GM21786 (cell line): Measurements from ENCODE around the gene DNAAF9.
"Not testable (repeated sequence)": the region's sequence is repeated elsewhere in the genome, so short reads cannot be mapped to it uniquely, and the experiment has no call there.

Source experiments
- ATAC-seq: cut with Tn5 transposase; IDR thresholded peaks from one replicate; pipeline ENCODE4 v1.9.1; 2021; ENCODE audit not compliant: unreplicated experiment

Gene DNAAF9

GRCh38 chr20:3407040-3407770 is at the start of gene DNAAF9:
DNAAF9 (minus strand) TSS chr20:3407669; CDS start chr20:3407557, 112 bp downstream.
- no peak for ATAC-seq

- no peak for ATAC-seq
These were observed 49.2 kb upstream of the DNAAF9 start for GRCh38 chr20:3456648-3457047.

GRCh38 chr20:3454831-3455230 is 47.4 kb upstream of the DNAAF9 start:
- ATAC-seq, result no peak

GRCh38 chr20:3452690-3453089 is 45.2 kb upstream of the DNAAF9 start:
- peak; percentile 76 for ATAC-seq

- no peak for ATAC-seq
These were observed 44.7 kb upstream of the DNAAF9 start for GRCh38 chr20:3452136-3452535.

GRCh38 chr20:3449319-3449718 is 41.9 kb upstream of the DNAAF9 start:
- no peak for ATAC-seq

GRCh38 chr20:3447321-3447720 is 39.9 kb upstream of the DNAAF9 start:
- ATAC-seq, result no peak

GRCh38 chr20:3446779-3447178 is 39.3 kb upstream of the DNAAF9 start:
- ATAC-seq, result no peak

GRCh38 chr20:3436864-3437574 is 29.6 kb upstream of the DNAAF9 start:
- no peak for ATAC-seq

GRCh38 chr20:3434232-3434631 is 26.8 kb upstream of the DNAAF9 start:
- ATAC-seq, result no peak

- ATAC-seq, result no peak
These were observed 26.3 kb upstream of the DNAAF9 start for GRCh38 chr20:3433744-3434143.

- ATAC-seq, result no peak
These were observed 25.4 kb upstream of the DNAAF9 start for GRCh38 chr20:3432844-3433243.

GRCh38 chr20:3431109-3431508 is 23.6 kb upstream of the DNAAF9 start:
- ATAC-seq, result no peak

GRCh38 chr20:3430376-3431069 is 23.1 kb upstream of the DNAAF9 start:
- peak; percentile 81 for ATAC-seq

- not testable (repeated sequence) for ATAC-seq
These were observed 19.3 kb upstream of the DNAAF9 start for GRCh38 chr20:3426766-3427165.

- no peak for ATAC-seq
These were observed 15.7 kb upstream of the DNAAF9 start for GRCh38 chr20:3423126-3423525.

- ATAC-seq, result no peak
These were observed 14.5 kb upstream of the DNAAF9 start for GRCh38 chr20:3421985-3422384.

GRCh38 chr20:3420211-3420707 is 12.8 kb upstream of the DNAAF9 start:
- ATAC-seq, result peak; percentile 98

GRCh38 chr20:3418161-3418560 is 10.7 kb upstream of the DNAAF9 start:
- ATAC-seq, result not testable (repeated sequence)

GRCh38 chr20:3414122-3414521 is 6.7 kb upstream of the DNAAF9 start:
- ATAC-seq, result no peak

- no peak for ATAC-seq
These were observed 6.0 kb upstream of the DNAAF9 start for GRCh38 chr20:3413393-3413889.
